ENCODE results near the gene FLCN. TPM values are rescaled to one million over a fixed set of nuclear protein-coding genes. Genes with fewer than 3 reads are reported as not detected.
"Not testable (repeated sequence)": the region's sequence is repeated elsewhere in the genome, so short reads cannot be mapped to it uniquely, and the experiment has no call there.

The FLCN gene
- total RNA-seq, 4 donors from 2014 or later = 13.2 to 82.0 (median 61.5) TPM

DNA sequence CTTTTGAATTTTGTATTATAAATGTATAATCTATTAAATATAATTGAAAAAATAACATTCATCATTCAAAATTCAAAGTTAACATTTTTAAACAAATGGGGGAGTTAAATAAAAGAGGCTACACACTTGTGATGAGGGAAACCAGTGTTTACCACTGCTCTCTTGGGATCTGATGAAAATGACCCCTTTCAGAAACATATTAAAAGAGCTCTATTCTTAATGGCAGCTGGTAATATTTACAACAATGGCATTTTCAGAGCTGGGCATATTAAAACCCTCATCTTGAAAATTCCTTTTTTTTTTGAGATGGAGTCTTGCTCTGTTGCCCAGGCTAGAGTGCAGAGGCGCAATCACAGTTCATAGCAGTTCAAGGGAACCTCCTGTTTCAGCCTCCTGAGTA lies 19.3 kb upstream of the FLCN start:
- DNase-seq = no peak
- no peaks in the 10 kb centered on the region for H3K27me3 ChIP-seq
- TF ChIP-seq POLR2A (IDR thresholded peaks at IDR 0.05) = no peak
- TF ChIP-seq, protein P1, sequence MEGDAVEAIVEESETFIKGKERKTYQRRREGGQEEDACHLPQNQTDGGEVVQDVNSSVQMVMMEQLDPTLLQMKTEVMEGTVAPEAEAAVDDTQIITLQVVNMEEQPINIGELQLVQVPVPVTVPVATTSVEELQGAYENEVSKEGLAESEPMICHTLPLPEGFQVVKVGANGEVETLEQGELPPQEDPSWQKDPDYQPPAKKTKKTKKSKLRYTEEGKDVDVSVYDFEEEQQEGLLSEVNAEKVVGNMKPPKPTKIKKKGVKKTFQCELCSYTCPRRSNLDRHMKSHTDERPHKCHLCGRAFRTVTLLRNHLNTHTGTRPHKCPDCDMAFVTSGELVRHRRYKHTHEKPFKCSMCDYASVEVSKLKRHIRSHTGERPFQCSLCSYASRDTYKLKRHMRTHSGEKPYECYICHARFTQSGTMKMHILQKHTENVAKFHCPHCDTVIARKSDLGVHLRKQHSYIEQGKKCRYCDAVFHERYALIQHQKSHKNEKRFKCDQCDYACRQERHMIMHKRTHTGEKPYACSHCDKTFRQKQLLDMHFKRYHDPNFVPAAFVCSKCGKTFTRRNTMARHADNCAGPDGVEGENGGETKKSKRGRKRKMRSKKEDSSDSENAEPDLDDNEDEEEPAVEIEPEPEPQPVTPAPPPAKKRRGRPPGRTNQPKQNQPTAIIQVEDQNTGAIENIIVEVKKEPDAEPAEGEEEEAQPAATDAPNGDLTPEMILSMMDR (IDR thresholded peaks at IDR 0.05) = no peak
- H3K36me3 ChIP-seq = no peaks in the 10 kb centered on the region
- no peaks in the 10 kb centered on the region for H3K4me1 ChIP-seq
- intact Hi-C loops (cut with DNase I; ENCODE audit: low total_unique reads) = no loop called here
- H3K9me3 ChIP-seq = no peaks in the 10 kb centered on the region
- no peak overlapping the region for H3K4me3 ChIP-seq
- no peak overlapping the region for H3K27ac ChIP-seq

DNA sequence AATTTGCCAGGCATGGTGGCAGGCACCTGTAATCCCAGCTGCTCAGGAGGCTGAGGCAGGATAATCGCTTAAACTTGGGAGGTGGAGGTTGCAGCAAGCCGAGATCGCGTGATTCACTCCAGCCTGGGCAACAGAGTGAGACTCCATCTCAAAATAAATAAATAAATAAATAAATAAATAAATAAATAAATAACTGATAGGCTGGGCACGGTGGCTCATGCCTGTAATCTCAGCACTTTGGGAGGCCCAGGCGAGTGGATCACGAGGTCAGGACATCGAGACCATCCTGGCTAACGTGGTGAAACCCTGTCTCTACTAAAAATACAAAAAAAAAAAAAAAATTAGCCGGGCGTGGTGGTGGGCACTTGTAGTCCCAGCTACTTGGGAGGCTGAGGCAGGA lies 18.7 kb upstream of the FLCN start:
- H3K36me3 ChIP-seq; H3K4me3 ChIP-seq; H3K4me1 ChIP-seq; H3K9me3 ChIP-seq; H3K27ac ChIP-seq; DNase-seq; H3K27me3 ChIP-seq; intact Hi-C loops (cut with DNase I; ENCODE audit: low total_unique reads): not testable (repeated sequence)

DNA sequence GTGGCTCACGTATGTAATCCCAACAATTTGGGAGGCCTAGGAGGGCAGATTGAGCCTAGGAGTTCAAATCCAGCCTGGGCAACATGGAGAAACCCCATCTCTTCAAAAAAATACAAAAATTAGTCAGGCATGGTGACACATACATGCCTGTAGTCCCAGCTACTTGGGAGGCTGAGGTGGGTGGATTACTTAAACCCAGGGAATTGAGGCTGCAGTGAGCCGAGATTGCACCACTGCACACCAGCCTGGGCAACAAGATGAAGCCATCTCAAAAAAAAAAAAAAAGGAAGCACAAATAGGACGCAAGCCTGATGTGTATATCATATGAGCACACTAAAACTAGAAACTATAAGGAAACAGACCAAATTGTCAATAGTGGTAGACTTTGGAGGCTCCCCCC lies 17.1 kb upstream of the FLCN start:
- TF ChIP-seq POLR2A (IDR thresholded peaks at IDR 0.05) = no peak
- TF ChIP-seq, protein P1 (IDR thresholded peaks at IDR 0.05) = no peak
- H3K27ac ChIP-seq = no peak overlapping the region
- H3K4me1 ChIP-seq = no peaks in the 10 kb centered on the region
- DNase-seq = no peak
- intact Hi-C loops (cut with DNase I; ENCODE audit: low total_unique reads) = no loop called here
- H3K36me3 ChIP-seq = no peaks in the 10 kb centered on the region
- no peaks in the 10 kb centered on the region for H3K27me3 ChIP-seq
- no peaks in the 10 kb centered on the region for H3K9me3 ChIP-seq
- H3K4me3 ChIP-seq = no peak overlapping the region

DNA sequence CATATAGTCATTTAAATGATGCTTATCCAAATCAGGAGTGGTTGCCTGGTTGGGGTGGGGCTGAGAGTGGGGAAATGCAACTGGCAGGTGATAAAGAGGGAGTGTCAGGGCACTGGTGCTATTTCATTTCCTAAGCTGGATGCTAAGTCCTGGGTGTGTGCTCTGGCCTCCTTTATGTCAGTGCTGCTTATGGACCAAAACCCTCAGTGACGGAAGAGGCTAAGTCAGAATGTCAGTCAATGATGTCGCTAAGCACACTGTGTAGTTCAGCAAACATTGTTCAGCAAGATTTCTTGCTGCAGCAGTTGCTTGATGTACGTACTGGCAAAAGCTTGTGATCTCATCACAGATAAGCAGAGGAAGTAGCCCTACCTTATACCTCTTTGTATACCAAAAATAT lies 16.4 kb upstream of the FLCN start:
- DNase-seq = no peak
- H3K4me1 ChIP-seq = no peaks in the 10 kb centered on the region
- no peak for TF ChIP-seq POLR2A (IDR thresholded peaks at IDR 0.05)
- TF ChIP-seq, protein P1 (IDR thresholded peaks at IDR 0.05) = no peak
- no peaks in the 10 kb centered on the region for H3K27me3 ChIP-seq
- intact Hi-C loops (cut with DNase I; ENCODE audit: low total_unique reads) = no loop called here
- H3K9me3 ChIP-seq = no peaks in the 10 kb centered on the region
- no peak overlapping the region for H3K4me3 ChIP-seq
- H3K36me3 ChIP-seq = no peaks in the 10 kb centered on the region
- H3K27ac ChIP-seq = no peak overlapping the region

DNA sequence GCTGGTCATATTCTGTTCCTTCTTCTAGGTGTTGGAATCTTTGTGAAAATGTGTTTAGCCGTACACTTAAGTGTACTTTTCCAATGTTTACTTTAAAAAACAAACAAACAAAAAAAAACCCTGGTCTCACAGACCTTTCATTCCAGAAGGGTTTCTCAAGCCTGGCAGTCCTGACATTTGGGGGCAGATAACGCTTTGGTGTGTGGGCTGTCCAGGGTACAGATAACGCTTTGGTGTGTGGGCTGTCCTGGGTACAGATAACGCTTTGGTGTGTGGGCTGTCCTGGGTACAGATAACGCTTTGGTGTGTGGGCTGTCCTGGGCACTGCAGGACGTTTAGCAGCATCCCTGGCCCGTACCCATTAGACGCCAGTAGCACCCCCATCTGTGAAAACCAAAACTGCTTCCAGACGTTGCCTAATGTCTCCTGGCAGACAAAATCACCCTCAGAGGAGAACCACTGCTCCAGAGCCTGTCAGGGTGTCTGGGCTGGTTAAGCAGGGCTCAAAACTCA lies 15.2 kb upstream of the FLCN start:
- no peak for TF ChIP-seq POLR2A (IDR thresholded peaks at IDR 0.05)
- TF ChIP-seq, protein P1 (IDR thresholded peaks at IDR 0.05) = no peak
- Histone ChIP-seq H3K4me1 (no peaks in the 10 kb centered on the region), H3K36me3 (no peaks in the 10 kb centered on the region), H3K27ac (no peak overlapping the region), H3K4me3 (no peak overlapping the region), H3K9me3 (no peaks in the 10 kb centered on the region), H3K27me3 (no peaks in the 10 kb centered on the region)
- intact Hi-C loops (cut with DNase I; ENCODE audit: low total_unique reads) = no loop called here
- DNase-seq = no peak

DNA sequence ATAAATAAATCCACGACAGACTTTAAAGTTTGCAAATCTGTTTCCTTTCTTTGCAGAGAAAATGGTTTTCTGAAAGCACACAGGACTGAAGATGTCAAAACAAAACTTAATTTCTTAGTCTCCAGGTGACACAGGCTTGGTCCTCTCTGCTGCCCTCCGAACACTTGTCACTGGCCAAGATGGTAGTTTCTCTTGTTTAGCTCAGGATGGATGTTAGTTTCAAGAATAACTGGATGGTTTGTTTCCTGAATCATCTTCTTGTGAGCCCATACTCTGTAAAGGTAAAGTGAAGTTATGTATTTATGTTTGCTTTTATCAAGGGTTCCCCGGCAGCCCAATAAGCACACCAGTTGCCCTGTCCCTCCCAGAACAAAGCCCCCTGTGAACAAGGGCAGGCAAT lies 9.9 kb upstream of the FLCN start:
- Histone ChIP-seq H3K27me3 (no peaks in the 10 kb centered on the region), H3K27ac (no peak overlapping the region), H3K4me3 (no peak overlapping the region), H3K9me3 (no peaks in the 10 kb centered on the region), H3K4me1 (no peaks in the 10 kb centered on the region), H3K36me3 (no peaks in the 10 kb centered on the region)
- intact Hi-C loops (cut with DNase I; ENCODE audit: low total_unique reads) = no loop called here
- no peak for DNase-seq
- TF ChIP-seq, protein P1 (IDR thresholded peaks at IDR 0.05) = no peak
- no peak for TF ChIP-seq POLR2A (IDR thresholded peaks at IDR 0.05)

Data from uterus (tissue), 4 donors.